ENCODE results near the gene NR1D1.

NR1D1 gene

DNA sequence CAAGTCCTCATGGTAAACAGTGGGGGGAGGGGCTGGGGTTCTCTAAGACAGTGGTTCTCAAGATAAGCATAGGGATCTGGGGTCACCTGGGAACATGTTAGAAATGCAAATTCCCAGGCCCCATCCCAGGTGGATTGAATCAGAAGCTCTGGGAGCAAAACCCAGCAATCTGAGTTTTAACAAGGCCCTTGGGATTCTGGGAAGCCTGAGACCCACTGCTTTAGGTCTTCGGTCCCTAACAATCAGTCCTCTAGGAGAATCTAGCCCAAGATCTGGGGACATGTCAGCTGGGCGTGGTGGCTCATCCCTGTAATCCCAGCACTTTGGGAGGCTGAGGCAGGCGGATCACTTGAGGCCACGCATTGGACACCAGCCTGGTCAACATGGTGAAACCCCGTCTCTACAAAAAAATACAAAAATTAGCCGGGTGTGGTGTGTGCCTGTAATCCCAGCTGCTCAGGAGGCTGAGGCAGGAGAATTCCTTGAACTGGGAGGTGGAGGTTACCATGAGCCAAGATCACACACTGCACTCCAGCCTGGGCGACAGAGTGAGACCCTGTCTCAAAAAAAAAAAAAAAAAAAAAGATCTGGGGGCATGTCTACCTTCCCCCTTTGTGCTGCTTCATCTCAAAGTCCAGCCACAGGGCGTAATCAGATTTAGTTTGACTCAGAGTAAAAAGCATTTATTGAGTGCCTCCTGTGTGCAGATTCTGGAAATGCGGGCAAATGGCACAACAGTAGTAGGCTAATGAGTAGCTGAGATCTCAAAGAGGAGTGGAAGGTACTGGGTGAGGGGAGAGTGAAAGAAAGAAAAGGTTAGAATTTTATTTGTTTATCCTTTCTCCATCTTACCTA lies 8.8 kb upstream of the NR1D1 start:
- Histone ChIP-seq H2AFZ (no peak overlapping the region), H3K27me3 (ENCODE audit: control insufficient read depth, insufficient read depth, low read length) (no peaks in the 10 kb centered on the region), H3K9me3 (ENCODE audit: control insufficient read depth, low read length) (no peaks in the 10 kb centered on the region), H3K9ac (no peak overlapping the region), H3K4me2 (ENCODE audit: low read length) (peak overlapping the region; percentile 27), H3K4me1 (peaks cover 69% of the 10 kb centered on the region), H3K79me2 (no peaks in the 10 kb centered on the region), H3K27ac (peak overlapping the region; percentile 77), H3K4me3 (ENCODE audit: low read depth, low read length) (no peak overlapping the region), H3K36me3 (ENCODE audit: control insufficient read depth, insufficient read depth, low read length) (no peaks in the 10 kb centered on the region)
- TF ChIP-seq, protein P1, sequence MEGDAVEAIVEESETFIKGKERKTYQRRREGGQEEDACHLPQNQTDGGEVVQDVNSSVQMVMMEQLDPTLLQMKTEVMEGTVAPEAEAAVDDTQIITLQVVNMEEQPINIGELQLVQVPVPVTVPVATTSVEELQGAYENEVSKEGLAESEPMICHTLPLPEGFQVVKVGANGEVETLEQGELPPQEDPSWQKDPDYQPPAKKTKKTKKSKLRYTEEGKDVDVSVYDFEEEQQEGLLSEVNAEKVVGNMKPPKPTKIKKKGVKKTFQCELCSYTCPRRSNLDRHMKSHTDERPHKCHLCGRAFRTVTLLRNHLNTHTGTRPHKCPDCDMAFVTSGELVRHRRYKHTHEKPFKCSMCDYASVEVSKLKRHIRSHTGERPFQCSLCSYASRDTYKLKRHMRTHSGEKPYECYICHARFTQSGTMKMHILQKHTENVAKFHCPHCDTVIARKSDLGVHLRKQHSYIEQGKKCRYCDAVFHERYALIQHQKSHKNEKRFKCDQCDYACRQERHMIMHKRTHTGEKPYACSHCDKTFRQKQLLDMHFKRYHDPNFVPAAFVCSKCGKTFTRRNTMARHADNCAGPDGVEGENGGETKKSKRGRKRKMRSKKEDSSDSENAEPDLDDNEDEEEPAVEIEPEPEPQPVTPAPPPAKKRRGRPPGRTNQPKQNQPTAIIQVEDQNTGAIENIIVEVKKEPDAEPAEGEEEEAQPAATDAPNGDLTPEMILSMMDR (IDR thresholded peaks at IDR 0.05): no peak

DNA sequence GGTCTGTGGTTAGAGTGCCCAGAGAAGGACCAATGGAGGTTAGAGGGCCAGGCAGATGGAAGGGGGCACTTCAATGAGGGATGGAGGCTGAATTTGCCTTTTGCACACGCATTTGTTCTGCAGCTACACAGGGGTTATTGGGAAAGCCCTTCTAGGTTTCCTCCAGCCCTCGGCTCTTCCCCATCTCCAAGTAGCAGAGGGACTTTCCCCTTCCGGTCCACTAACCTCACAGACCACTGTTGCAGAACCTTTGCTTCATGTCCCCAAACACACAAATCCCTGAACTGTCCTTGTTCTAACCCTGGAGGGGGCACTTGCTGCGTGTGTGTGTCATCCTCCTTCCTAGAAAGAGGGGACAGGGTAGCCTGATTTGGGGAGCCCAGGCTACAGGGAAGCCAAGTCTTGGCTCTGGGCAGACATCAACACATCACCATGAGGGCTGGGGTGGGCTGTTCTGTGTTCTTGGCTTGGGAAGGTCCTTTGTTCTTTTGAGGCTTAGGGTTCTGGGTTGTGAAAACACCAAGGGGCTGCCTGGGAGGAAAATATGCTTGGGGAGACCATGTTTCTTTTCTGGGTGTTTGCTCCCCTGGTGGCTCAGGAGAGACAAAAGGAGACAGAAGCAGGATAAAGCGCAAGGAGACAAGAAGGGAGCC lies 7.3 kb upstream of the NR1D1 start:
- Histone ChIP-seq H3K4me2 (ENCODE audit: low read length) (peak overlapping the region; percentile 67), H3K27me3 (ENCODE audit: control insufficient read depth, insufficient read depth, low read length) (no peaks in the 10 kb centered on the region), H3K36me3 (ENCODE audit: control insufficient read depth, insufficient read depth, low read length) (no peaks in the 10 kb centered on the region), H3K79me2 (no peaks in the 10 kb centered on the region), H2AFZ (peak overlapping the region; percentile 81), H3K9ac (no peak overlapping the region), H3K4me3 (ENCODE audit: low read depth, low read length) (peak overlapping the region; percentile 29), H3K9me3 (ENCODE audit: control insufficient read depth, low read length) (no peaks in the 10 kb centered on the region), H3K27ac (peak overlapping the region; percentile 77), H3K4me1 (peaks cover 72% of the 10 kb centered on the region)
- TF ChIP-seq, protein P1 (IDR thresholded peaks at IDR 0.05): no peak

DNA sequence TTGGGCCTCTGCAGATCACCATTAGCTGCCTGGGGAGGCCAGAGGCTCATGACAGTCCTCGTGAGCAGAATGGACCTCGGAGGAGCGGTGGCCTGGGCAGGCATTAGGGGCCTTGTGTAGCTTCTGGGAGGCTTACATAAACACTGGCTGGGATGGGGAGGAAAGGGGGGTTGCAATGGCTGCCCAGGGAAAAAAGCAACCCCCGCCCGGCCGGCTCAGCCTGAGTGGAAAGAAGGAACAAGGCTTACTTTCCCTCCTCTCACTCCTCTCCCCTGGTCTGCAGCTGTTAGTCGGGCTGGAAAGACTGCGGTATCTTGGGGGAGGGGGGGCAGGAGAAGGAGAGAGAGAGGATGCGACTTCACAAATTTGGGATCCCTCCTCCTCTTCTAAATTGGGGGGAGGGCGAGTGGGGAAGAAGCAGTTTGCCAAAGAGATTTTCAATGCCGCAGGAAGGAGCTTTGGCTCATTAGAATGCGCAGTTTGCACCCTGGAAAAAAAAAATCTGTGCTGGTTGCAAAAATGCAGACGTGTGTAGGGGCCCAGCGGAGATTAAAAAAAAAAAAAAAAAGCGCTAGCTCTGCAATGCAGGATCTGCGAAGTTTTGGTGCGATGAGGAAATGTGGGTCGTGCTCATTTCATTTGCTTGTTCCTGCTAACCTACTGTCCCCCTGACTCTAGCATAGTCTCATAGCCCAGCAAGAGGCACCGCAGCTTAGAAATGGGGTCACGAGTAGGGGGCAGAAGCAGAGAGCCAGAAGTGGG lies 6.6 kb upstream of the NR1D1 start:
- H3K36me3 ChIP-seq (ENCODE audit: control insufficient read depth, insufficient read depth, low read length): no peaks in the 10 kb centered on the region
- H3K79me2 ChIP-seq: no peaks in the 10 kb centered on the region
- no peak overlapping the region for H3K9ac ChIP-seq
- peak overlapping the region; percentile 77 for H3K27ac ChIP-seq
- H3K4me2 ChIP-seq (ENCODE audit: low read length): peak overlapping the region; percentile 67
- H3K27me3 ChIP-seq (ENCODE audit: control insufficient read depth, insufficient read depth, low read length): no peaks in the 10 kb centered on the region
- peak overlapping the region; percentile 29 for H3K4me3 ChIP-seq (ENCODE audit: low read depth, low read length)
- H2AFZ ChIP-seq: peak overlapping the region; percentile 81
- TF ChIP-seq, protein P1 (IDR thresholded peaks at IDR 0.05): no peak
- H3K9me3 ChIP-seq (ENCODE audit: control insufficient read depth, low read length): no peaks in the 10 kb centered on the region
- H3K4me1 ChIP-seq: peaks cover 68% of the 10 kb centered on the region

DNA sequence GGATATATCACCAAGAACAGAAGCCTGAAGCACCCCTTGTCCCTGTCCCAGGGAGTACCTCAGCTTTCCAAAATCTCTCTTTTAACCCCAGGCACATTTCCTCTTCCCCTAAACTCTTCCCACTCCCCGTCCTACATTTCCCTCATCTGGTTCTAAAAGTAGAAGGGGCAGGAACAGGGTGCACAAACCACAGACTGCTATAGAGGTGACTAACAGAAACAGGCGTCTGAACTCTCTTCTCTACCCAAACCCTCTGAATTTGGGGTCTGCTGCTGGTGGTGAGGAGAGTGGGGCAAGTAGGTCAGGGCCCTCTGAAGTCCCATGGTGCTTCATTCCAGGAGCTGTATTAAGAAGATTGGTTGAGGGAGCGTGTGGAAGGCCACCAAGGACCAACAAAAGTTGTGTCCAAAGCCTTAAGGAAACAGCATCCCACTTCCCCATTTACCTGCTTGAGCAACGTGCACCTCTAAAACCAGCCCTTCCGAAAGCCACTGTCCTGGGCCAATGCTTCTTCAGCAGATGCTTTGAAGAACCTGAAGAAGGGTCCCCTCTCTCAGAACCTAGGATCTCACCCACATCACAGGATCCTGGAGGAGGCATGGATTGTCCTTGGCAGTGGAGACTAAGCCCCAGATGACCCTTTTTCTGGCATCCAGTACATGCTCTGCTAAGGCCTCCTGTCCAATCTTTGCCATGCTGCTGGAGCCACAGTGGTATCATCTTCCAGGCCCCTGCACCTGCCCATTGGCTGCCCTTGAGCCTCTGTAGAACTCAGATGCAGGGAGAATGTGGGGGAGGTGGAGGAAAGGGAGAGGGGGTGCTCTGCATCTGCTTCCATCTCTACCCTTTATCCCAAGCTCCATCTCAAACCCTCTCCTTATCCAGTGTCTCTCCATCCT lies 5.7 kb upstream of the NR1D1 start:
- H3K4me1 ChIP-seq: peaks cover 65% of the 10 kb centered on the region
- no peak overlapping the region for H3K9ac ChIP-seq
- H3K27ac ChIP-seq: peak overlapping the region; percentile 77
- peak overlapping the region; percentile 67 for H3K4me2 ChIP-seq (ENCODE audit: low read length)
- no peaks in the 10 kb centered on the region for H3K36me3 ChIP-seq (ENCODE audit: control insufficient read depth, insufficient read depth, low read length)
- TF ChIP-seq, protein P1 (IDR thresholded peaks at IDR 0.05): no peak
- peak overlapping the region; percentile 81 for H2AFZ ChIP-seq
- no peaks in the 10 kb centered on the region for H3K79me2 ChIP-seq
- H3K4me3 ChIP-seq (ENCODE audit: low read depth, low read length): no peak overlapping the region
- no peaks in the 10 kb centered on the region for H3K9me3 ChIP-seq (ENCODE audit: control insufficient read depth, low read length)
- H3K27me3 ChIP-seq (ENCODE audit: control insufficient read depth, insufficient read depth, low read length): no peaks in the 10 kb centered on the region
